NCI-H187 (cell line): Measurements from ENCODE around the gene CDC45.
"Not testable (repeated sequence)": the region's sequence is repeated elsewhere in the genome, so short reads cannot be mapped to it uniquely, and the experiment has no call there.

Source experiments
- DNase-seq, 2 experiments: peaks; one replicate each; lab custom pipeline; 2025; lab: John Stamatoyannopoulos, UW

CDC45 gene

GRCh38 chr22:19479355-19480172 is at the start of gene CDC45:
TSS of gene CDC45 (plus strand) at chr22:19479920. CDS start at chr22:19479969, 49 bp downstream.
- peak; percentile 90 to 93 for DNase-seq

GRCh38 chr22:19429950-19430889 is 49.5 kb upstream of the CDC45 start:
- no peak for DNase-seq

- no peak for DNase-seq
Observed at GRCh38 chr22:19430890-19431541, 48.7 kb upstream of the CDC45 start.

GRCh38 chr22:19431649-19432132 is 48.0 kb upstream of the CDC45 start, which contains the start of gene HIRA:
TSS of gene HIRA (minus strand) at chr22:19431733. CDS start at chr22:19431476, 257 bp downstream.
- DNase-seq, result peak; percentile 10 to 44

GRCh38 chr22:19432133-19432851 is 47.4 kb upstream of the CDC45 start, which contains the start of gene MRPL40:
TSS of gene MRPL40 (plus strand) at chr22:19432545. CDS start at chr22:19432555, 10 bp downstream.
- peak; percentile 51 to 76 for DNase-seq

- DNase-seq, result no peak
Observed at GRCh38 chr22:19434401-19434800, 45.3 kb upstream of the CDC45 start.

- DNase-seq, result no peak
Observed at GRCh38 chr22:19434829-19435580, 44.7 kb upstream of the CDC45 start.

GRCh38 chr22:19436444-19437161 is 43.1 kb upstream of the CDC45 start:
- not testable (repeated sequence) for DNase-seq

- peak; percentile 4 to 6 for DNase-seq
Observed at GRCh38 chr22:19438298-19438697, 41.4 kb upstream of the CDC45 start.

GRCh38 chr22:19440411-19441195 is 39.1 kb upstream of the CDC45 start:
- no peak for DNase-seq

- no peak for DNase-seq
Observed at GRCh38 chr22:19442166-19442565, 37.6 kb upstream of the CDC45 start.

GRCh38 chr22:19443544-19444211 is 36.0 kb upstream of the CDC45 start:
- no peak for DNase-seq

GRCh38 chr22:19445279-19445982 is 34.3 kb upstream of the CDC45 start:
- not testable (repeated sequence) for DNase-seq

- DNase-seq, result no peak
Observed at GRCh38 chr22:19446603-19447329, 33.0 kb upstream of the CDC45 start.

- peak; percentile 39 to 73 for DNase-seq
Observed at GRCh38 chr22:19447330-19448075, 32.2 kb upstream of the CDC45 start, which contains the start of gene C22orf39. TSS of gene C22orf39 (minus strand) at chr22:19447711. CDS start at chr22:19447688, 23 bp downstream.

- peak; percentile 75 to 85 for DNase-seq
Observed at GRCh38 chr22:19448076-19448607, 31.6 kb upstream of the CDC45 start.
